NCI-H1436 treated with DMSO at 0.1 percent for 48 hours (cell line): ENCODE results near the gene SNX32.

ENCODE experiments used
- DNase-seq: peaks from one replicate; lab custom pipeline; 2025; lab: John Stamatoyannopoulos, UW

SNX32 gene

DNA sequence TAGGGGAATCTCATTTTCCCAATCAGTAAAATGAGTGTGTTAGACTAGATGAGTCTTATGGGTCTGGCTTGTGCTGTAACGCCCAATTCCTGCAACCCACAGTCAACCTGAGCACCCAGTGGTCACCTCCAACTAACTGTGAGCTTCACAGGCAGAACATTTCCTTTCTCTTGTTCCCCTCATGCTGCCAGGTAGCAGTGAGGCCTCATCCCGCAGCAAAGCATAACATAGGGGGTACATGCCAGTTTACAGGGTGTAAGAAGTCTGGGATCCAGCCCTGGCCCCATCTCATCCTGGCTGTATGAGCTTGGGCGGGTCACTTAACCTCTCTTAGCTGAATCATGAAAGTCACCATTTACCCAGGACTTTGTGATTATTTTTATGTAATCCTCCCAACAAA, 35.1 kb downstream of the SNX32 start:
- no peak for DNase-seq

DNA sequence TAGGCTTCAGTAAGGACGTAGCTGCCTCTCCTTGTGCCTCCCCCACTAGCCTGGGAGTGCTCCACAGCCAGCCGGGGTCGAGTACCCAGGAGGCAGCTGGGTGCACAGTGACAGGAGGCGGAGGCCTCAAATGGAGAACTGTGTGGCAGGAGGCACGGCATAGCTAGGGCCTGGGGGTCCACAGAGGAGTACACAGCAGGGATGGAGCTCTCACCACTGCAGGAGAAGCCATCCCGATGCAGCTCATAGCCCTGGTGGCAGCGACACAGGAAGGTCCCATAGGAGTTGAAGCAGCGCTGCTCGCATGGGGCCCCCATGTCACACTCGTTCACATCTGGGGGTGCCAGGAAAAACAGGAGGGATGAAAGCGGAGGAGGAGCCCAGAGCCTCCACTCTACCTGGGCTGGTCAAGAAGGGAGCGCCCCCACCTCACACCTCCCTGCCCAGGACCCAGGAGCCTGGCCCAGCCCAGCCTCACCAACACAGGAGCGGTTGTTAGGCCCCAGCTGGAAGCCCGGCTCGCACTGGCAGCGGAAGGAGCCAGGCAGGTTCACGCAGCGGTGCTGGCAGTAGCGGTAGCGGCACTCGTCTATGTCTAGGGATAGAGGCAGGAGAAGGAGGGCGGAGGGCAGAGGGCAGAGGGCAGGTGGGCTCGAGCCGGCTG, 36.0 kb downstream of the SNX32 start:
- no peak for DNase-seq

DNA sequence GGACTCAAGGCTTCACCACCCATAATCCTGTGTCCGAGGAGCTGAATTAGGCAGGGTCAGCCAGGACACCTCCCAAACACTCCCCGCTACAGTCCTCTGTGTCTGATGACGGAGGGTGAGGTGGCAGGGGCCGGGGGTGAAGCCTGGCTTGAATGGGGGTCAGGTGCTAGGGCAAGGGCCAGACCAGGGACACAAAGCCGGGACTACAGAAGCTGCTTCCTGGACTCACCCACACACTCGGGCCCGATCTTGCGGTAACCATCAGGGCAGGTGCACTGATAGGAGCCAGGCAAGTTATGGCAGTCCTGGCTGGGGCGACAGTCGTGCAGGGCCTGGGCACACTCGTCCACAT, 36.5 kb downstream of the SNX32 start:
- no peak for DNase-seq

DNA sequence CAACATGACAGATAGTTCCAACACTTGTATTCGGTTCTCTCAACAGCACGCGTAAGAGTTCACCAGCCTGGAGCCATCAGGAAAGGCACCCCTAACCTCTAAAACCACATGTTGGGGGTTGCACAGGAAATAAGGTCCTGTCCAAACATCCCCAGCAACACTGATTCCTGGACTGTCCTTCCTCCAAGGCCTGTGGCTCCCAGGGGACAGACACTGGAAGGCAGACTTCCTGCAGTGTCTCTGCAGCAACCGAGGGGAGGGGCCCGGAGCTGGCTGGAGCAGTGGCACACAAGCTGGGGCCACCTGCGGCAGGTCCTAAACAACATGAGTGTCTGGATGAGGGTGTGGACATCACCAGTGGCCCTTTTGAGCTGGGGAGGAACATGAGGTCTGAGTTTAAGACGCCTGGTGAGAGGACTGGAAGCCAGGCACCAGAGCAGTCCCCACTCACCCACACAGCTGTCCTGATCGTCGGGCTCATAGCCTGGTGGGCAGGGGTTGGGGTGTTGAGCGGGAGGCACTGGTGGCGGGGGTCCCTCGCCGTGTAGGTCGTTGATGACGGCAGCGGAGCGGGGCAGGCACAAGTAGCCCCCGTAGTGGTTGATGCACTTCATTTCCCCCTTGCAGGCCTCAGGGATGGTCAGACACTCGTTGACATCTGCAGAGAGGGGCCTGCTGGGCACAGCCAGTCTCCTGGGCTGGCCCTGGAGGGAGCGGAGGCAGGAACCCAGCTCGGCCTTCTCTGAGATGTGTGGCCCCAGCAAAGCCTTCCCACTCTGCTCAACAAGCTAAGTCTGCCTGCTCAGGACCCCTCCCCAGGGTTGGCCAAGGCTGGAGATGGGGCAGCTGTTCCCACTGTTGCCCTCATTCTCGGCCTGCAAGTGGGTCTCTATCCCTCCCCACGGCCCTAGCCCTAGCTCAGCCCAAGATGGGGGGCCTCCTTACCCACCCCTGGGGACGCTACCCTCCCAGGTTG, 37.2 kb downstream of the SNX32 start:
- DNase-seq: no peak

DNA sequence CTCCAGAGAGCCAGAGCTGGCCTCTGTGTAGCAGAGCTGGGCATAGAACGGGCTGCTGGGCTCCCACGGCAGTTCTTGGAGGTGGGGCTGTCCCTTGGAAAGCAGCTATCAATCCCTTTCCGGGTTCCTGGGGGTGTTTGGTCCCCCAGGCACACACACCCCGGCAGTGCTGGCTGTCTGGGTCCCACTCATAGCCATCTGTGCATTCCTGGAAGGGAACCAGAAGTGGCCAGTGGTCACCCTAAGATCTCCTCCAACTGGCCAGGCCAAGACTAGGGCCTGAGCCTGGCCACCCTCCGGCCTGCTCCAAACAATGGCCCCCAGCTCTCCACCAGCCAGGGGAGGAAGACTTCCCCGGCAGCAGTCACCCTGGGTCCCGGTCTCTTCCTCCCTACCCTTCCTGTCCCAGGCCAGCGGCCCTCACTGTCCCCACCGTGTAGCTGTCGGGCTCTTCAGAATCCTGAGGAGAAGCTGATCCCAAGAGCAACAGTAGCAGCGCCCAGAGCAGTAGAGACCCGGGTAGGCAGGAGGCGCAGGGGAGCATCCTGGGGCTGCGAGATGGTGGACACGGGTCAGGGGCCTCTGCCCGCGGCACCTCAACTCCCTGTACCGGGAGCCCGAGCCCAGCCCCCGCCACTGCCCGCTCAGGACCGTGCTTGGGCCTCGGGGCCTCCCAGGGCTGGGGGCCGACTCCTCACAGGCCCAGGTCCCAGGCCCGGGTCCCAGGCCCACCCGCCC, 38.2 kb downstream of the SNX32 start:
- no peak for DNase-seq

DNA sequence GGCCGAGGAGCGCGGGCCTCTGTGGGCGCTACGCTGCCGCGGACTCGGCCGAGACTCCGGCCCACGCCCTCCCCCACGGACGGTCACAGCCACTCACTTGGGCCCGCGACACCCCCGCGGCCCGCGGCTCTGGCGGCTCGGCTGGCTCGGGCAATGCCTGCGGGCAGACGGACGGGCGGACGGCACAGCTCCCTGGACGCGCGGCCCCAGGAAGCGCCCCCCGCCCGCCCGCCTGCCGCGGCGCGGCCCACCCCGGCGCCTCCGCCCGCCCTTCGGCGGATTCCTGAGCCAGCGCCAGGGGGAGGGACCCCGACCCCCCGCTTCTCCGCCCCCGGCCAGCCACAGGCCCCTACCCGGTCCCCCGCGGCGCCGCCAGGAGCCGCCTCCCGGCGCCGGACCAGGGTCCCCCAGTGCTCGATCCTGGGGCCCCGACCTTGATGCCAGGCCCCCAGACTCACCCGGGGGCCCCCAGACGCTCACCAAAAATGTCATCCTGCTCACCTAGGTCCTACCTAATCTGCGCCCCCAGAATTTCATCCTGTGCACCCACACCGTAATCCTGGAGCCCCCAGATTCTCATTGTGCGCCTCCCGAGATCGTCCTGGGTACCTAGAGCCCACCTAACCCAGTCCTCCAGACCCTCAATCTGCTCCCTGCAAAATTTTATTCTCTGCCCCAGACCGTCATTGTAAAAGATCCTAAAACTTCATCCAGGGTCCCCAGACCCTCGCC, 39.0 kb downstream of the SNX32 start, which contains the start of gene EFEMP2:
Gene EFEMP2 (minus strand): TSS at position 215 of the 732 bp plus-strand sequence. CDS start 446 bp downstream, outside the sequence.
- DNase-seq: no peak

DNA sequence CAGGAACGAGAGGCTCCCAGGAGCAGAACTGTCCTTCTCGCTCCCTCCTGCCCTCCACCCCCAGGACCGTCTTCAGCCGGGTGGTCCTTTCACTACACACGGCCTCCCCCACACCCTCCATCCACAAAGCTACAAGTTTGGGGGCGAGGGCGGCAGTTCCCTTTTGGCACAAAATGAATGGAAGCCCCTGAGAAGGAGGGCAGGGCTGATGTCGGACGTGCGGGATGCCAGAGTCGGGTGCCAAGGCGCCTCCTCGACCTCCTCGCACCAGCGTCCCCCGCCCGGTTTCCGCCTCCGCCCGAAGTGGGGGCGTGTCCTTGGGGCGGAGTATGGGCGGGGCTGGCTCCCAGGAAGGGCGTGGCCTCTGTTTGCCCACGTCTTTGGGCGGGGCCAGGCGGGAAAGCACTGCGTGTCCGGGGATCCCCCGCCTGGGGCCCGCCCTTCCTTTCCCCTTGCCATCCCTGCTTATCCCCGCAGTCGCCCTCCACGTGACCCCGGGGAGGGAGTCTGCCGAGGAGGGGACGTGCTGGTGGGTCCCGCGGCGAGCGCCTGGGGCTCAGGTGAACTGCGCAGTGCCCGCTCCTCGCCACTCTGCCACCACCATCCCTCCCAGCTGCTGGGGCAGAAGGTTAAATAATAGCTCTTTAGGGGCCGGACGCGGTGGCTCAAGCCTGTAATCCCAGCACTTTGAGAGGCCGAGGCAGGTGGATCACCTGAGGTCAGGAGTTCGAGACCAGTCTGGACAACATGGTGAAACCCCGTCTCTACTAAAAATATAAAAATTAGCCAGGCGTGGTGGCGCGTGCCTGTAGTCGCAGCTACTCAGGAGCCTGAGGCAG, 39.8 kb downstream of the SNX32 start:
- peak; percentile 66 for DNase-seq

DNA sequence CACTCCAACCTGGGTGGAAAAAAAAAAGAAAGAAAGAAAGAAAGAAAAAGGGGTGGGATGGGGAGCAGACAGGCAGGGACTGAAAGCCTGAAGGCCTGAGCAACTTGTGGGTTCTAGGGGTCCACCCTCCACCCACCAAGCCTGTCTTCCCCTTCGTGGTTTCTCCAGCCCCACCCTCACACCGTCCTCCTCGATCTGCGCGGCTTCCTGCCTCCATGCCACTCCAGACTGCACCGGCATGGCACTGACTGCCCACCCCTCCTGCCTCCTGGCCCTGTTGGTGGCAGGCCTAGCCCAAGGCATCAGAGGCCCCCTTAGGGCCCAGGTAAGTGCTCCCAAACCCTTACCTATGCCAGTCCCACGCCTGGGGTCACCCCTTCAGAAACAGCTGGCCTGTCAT, 45.9 kb downstream of the SNX32 start, which contains the start of gene CTSW:
Gene CTSW (plus strand): TSS at position 221 of the 400 bp plus-strand sequence. CDS start 18 bp downstream, at position 239.
- no peak for DNase-seq

DNA sequence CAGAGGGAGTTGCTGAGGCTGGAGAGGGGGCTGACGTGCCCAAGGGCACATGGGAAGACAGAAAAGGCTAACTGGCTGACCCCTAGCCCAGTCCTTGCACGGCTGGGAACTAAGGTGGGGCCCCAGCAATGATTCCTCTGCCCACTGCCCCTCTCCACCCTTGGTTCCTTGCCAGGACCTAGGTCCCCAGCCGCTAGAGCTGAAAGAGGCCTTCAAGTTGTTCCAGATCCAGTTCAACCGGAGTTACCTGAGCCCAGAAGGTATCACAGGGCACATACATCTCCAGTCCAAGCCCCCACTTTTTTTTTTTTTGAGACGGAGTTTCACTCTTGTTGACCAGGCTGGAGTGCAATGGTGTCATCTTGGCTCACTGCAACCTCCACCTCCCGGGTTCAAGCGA, 46.3 kb downstream of the SNX32 start:
- DNase-seq: no peak

DNA sequence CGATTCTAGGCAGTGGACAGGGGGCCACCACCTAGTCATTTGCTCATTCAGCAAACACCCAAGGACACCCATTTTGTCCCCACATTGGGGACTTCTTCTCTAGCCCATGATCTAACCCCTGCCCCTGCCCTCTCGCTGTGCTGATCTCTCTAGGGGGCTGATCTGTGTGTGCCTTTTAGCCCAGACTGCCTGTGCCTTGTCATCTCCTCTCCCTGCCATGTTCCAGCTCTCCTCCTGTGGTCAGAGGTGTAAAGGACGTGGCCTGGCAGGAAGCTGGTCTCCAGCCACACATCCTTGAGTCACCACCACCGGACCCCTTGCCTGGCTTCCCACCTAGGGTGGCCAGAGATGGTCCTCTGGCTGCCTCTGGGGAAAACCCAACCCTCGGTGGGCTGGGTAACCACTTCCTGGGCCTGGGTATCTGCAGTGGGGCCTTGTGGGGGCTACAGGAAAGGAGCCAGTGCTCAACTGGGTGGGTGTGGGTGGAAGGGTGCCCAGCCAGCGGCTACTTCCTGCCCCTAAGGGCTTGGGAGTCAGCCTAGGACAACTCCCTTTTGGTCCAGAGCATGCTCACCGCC, 47.2 kb downstream of the SNX32 start:
- no peak for DNase-seq

DNA sequence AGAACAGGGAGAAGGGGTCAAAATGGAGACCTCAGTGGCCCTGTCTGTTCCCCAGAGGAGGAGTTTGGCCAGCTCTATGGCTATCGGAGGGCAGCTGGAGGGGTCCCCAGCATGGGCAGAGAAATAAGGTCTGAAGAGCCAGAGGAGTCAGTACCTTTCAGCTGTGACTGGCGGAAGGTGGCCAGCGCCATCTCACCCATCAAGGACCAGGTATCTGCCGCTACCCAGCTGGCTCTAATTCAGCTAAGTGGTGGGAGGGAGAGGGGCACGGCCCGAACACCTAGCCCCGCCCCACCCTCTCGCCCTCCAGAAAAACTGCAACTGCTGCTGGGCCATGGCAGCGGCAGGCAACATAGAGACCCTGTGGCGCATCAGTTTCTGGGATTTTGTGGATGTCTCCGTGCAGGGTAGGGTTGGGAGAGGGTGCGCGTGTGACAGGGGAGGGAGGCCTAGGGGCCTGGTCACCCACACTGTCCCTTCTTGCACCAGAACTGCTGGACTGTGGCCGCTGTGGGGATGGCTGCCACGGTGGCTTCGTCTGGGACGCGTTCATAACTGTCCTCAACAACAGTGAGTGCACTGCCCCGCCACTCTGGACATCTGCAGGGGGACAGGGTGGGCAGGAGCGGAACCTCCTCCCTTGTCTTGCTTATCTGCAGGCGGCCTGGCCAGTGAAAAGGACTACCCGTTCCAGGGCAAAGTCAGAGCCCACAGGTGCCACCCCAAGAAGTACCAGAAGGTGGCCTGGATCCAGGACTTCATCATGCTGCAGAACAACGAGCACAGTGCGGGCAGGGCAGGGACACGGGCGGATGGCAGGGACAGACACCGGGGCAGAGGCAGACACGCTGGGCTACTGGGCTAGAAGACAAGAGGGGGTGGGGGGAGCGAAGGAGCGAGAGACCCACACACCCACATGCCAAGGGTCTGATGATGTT, 48.6 kb downstream of the SNX32 start:
- DNase-seq: no peak

DNA sequence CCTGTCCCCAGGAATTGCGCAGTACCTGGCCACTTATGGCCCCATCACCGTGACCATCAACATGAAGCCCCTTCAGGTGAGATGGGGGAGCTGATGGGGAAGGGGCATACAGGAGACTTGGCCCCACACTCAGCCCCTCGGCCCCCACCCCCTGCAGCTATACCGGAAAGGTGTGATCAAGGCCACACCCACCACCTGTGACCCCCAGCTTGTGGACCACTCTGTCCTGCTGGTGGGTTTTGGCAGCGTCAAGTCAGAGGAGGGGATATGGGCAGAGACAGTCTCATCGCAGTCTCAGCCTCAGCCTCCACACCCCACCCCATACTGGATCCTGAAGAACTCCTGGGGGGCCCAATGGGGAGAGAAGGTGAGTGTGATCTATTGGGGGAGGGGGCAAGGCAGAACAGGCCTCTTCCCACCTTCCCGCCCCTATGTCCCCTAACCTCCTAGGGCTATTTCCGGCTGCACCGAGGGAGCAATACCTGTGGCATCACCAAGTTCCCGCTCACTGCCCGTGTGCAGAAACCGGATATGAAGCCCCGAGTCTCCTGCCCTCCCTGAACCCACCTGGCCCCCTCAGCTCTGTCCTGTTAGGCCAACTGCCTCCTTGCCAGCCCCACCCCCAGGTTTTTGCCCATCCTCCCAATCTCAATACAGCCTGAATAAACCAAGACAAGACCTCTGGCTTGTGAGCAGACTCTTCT, 49.4 kb downstream of the SNX32 start:
- no peak for DNase-seq

DNA sequence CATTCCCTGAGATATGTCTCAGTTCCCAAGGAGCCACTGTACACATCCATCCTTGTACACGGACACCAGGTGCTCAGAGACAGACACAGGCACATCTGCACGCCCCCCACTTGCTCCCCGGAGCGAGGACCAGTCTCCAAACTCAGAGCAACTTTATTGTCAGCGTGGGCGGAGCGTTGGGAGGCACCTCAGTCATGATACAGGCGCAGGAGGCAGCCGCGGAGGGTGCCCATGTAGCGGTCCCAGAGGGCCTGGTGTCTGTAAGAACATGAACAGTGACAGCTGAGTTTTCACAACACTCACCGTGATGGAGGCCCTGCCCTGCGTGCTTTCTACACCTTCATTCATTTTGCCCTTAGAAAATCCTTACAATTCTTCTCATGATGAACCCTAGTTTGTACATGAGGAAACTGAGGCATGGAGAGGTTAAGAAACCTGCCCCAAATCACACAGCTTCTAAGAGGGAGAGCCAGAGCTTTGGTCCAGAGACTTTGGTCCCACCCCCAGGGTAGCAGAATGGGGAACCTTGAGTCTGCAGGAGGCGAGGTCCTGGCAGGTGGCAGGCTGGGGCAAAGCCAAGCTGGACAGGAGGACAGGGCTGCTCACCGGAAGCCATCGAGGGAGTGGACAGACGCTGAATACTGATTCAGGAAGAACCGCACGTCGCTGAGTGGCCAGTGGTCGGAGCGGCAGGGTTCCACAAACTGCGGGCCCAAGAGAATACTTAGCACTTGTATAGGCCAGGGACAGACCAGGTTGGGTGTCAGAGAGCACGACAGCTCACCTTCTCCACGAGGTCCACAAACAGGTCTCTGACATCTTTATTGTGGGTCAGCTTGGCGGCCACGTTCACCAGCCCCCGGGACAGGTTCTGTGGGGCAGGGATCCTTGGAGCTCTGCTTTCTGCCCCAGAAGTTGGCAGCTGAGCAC, 50.3 kb downstream of the SNX32 start:
- no peak for DNase-seq

DNA sequence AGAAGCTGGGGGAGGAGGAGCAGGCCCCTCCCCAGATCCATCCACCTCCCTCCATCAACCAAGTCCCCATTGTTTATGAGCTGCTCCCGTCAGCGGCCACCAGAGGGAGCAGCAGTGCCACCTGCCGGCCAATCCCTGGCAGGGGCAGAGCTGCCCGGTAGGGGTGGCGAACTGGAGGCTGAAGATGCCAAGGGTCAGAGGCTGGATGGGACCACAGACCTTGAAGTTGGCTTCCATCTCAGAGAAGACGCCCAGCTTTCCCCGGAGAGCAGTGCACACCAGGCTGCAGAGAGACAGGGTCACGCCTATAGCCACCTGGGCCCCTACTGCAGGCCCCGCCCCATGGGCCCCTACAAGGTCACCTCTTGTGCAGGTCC, 50.9 kb downstream of the SNX32 start:
- no peak for DNase-seq

DNA sequence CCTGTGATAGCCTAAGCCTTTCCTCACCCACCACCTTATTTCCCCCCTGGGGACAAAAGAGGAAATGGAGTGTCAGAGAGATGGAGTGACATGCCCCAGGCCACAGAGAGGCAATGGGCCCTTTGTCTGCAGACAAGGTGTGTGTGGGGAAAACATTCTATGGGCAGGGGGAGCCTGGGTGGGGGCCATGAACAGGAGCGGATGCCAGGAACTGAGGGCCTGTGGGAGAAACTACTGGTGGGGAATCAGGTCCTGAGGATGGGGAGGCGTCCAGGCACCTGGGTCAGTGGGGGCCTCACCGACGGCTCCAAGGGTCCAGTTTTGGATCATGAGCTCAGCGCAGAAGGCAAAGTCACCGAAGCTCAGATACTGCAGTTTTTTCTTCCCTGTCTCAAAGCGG, 51.5 kb downstream of the SNX32 start:
- no peak for DNase-seq

DNA sequence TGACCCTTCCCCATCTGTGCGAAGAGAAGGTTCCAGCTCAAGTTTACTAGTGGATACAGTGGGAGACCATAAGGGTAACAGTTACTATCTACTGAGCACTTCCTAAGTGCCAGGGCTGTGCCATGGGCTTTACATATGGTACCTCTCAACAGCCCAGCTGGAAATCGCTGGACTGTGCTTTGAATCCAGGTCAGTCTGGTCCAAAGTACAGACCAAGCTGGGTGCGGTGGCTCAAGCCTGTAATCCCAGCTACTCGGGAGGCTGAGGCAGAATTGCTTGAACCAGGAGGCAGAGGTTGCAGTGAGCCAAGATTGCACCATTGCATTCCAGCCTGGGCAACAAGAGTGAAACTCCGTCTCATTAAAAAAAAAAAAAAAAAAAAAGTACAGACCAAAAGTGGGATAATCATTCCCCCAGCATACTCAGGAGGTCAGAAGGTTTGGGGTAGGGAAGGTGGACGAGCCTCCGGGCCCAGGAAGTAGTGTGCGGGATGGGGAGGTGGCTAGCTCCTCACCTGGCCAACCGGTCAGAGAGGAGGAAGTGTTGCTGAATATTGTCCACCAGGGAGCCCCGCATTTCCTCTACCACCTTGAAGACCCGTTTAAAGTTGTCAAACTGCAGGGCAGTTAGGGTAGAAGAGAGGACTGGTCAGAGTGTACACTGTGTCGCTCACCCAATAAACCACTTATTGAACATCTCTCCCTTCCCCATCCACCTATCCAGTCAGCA, 52.2 kb downstream of the SNX32 start:
- DNase-seq: no peak
